ENCODE measurements around the gene SYCE3.

SYCE3 gene

GRCh38 chr22:50600538-50600937 is 37.8 kb upstream of the SYCE3 start, which contains the start of gene MAPK8IP2:
TSS of gene MAPK8IP2 (plus strand) at chr22:50600793. CDS start at chr22:50600819, 26 bp downstream.
- CTCF ChIA-PET: no interaction called here

GRCh38 chr22:50599816-50600455 is 37.2 kb upstream of the SYCE3 start:
- Histone ChIP-seq H3K27ac (ENCODE audit: extremely low read depth, low read depth, low read length) (0 out of 2 replicates have a peak overlapping the region, but pooled peaks have one; percentile 9), H3K4me1 (ENCODE audit: control insufficient read depth, insufficient read depth, low read length) (0 out of 2 replicates have a peak, but pooled peaks cover 3% of the 10 kb centered on the region), H3K9me3 (ENCODE audit: control insufficient read depth, insufficient read depth, low read depth, low read length) (no peaks in the 10 kb centered on the region), H3K4me3 (ENCODE audit: low read depth, low read length) (peak overlapping the region; percentile 60), H3K36me3 (ENCODE audit: control insufficient read depth in 2 of 2, insufficient read depth in 1 of 2, low read length in 2 of 2) (peaks cover 0 to 36% of the 10 kb centered on the region in 2 experiments; a peak in 1 of 3 replicates)
- ChIA-PET CTCF (interaction anchor here (0.6 kb wide), 1 partner anchor 364 kb away, joined by 3 read pairs; no protein-coding TSS in a partner anchor), POLR2A (interaction anchor here (0.6 to 1.1 kb wide), 2 partner anchors 37 kb away, joined by 4 to 9 read pairs; partner anchors contain the start of gene SYCE3)
- TF ChIP-seq ZNF513 (tag by site-specific recombination; IDR thresholded peaks at IDR 0.05): no peak
- TF ChIP-seq ZNF394 (tag by site-specific recombination; IDR thresholded peaks at IDR 0.05; ENCODE audit: borderline replicate concordance): no peak
- no peak for TF ChIP-seq ZFP41 (tag by site-specific recombination; IDR thresholded peaks at IDR 0.05; ENCODE audit: borderline replicate concordance)
- TF ChIP-seq GLI2 (tag by site-specific recombination; IDR thresholded peaks at IDR 0.05; ENCODE audit: borderline replicate concordance, low read depth): no peak
- TF ChIP-seq ZBTB10 (tag by site-specific recombination; IDR thresholded peaks at IDR 0.05): no peak
- no peak for TF ChIP-seq ZNF404 (tag by site-specific recombination; IDR thresholded peaks at IDR 0.05)
- TF ChIP-seq ZXDB (tag by site-specific recombination; IDR thresholded peaks at IDR 0.05): peak; percentile 23; the same call in 1 of the 2 replicates
- no peak for TF ChIP-seq ZSCAN30 (tag by site-specific recombination; IDR thresholded peaks at IDR 0.05)
- TF ChIP-seq ZBTB48 (tag by site-specific recombination; IDR thresholded peaks at IDR 0.05): 0 out of 2 replicates have a peak, but pooled peaks have one; percentile 18
- peak; percentile 39 for TF ChIP-seq PATZ1 (tag by site-specific recombination; IDR thresholded peaks at IDR 0.05)
- TF ChIP-seq HOXC10 (CRISPR knock-in tag; IDR thresholded peaks at IDR 0.05): peak; percentile 90; the same call in 1 of the 2 replicates
- no peak for TF ChIP-seq ZNF560 (tag by site-specific recombination; IDR thresholded peaks at IDR 0.05; ENCODE audit: borderline replicate concordance)
- no peak for TF ChIP-seq YY2 (tag by site-specific recombination; IDR thresholded peaks at IDR 0.05)
- no peak for TF ChIP-seq ZNF529 (tag by site-specific recombination; IDR thresholded peaks at IDR 0.05; ENCODE audit: insufficient replicate concordance)
- TF ChIP-seq ZNF223 (tag by site-specific recombination; IDR thresholded peaks at IDR 0.05): no peak
- no peak for TF ChIP-seq HOXA7 (CRISPR knock-in tag; IDR thresholded peaks at IDR 0.05; ENCODE audit: borderline replicate concordance)
- peak; percentile 69 for TF ChIP-seq ZNF600 (tag by site-specific recombination; IDR thresholded peaks at IDR 0.05)
- no peak for TF ChIP-seq PRDM2 (tag by site-specific recombination; IDR thresholded peaks at IDR 0.05; ENCODE audit: borderline replicate concordance)
- TF ChIP-seq ZNF302 (tag by site-specific recombination; IDR thresholded peaks at IDR 0.05; ENCODE audit: low read depth): no peak
- TF ChIP-seq ZNF140 (tag by site-specific recombination; IDR thresholded peaks at IDR 0.05): no peak

More at GRCh38 chr22:50600538-50600937, 37.8 kb upstream of the SYCE3 start, which contains the start of gene MAPK8IP2:
- TF ChIP-seq ZNF654 (tag by site-specific recombination; IDR thresholded peaks at IDR 0.05; ENCODE audit: low read depth) (no peak), GLI2 (tag by site-specific recombination; IDR thresholded peaks at IDR 0.05; ENCODE audit: borderline replicate concordance, low read depth) (no peak), ZNF837 (tag by site-specific recombination; IDR thresholded peaks at IDR 0.05) (no peak)
- H3K4me1 ChIP-seq (ENCODE audit: control insufficient read depth, insufficient read depth, low read length): 0 out of 2 replicates have a peak, but pooled peaks cover 3% of the 10 kb centered on the region
- peak within 1 kb of the TSS; percentile 37; the same call in 1 of the 2 replicates for H3K27ac ChIP-seq (ENCODE audit: extremely low read depth, low read depth, low read length)
- POLR2A ChIA-PET: interaction anchor here (1.1 kb wide), 1 partner anchor 37 kb away, joined by 4 read pairs; the partner anchor contains the start of gene SYCE3
- no peaks in the 10 kb centered on the region for H3K9me3 ChIP-seq (ENCODE audit: control insufficient read depth, insufficient read depth, low read depth, low read length)
- H3K36me3 ChIP-seq (ENCODE audit: control insufficient read depth in 2 of 2, insufficient read depth in 1 of 2, low read length in 2 of 2): peaks cover 0 to 39% of the 10 kb centered on the region in 2 experiments; a peak in 1 of 3 replicates
- H3K4me3 ChIP-seq (ENCODE audit: low read depth, low read length): peak within 1 kb of the TSS; percentile 60
